Islet of Langerhans (tissue), 1 donor: ENCODE results near the gene KRT5.

Experiments
- FAIRE-seq: peaks from one replicate; lab custom pipeline; 2011; peaks lifted over from hg19 to GRCh38; lab: Jason Lieb, UNC

KRT5 gene

GRCh38 chr12:52519826-52520662, at the start of gene KRT5:
TSS of gene KRT5 (minus strand) at chr12:52520394. CDS start at chr12:52520296, 98 bp downstream.
- no peak for FAIRE-seq

GRCh38 chr12:52568111-52568510, 47.9 kb upstream of the KRT5 start:
- no peak for FAIRE-seq

GRCh38 chr12:52566847-52567291, 46.7 kb upstream of the KRT5 start:
- FAIRE-seq = no peak

- no peak for FAIRE-seq
Observed at GRCh38 chr12:52564582-52564981, 44.4 kb upstream of the KRT5 start.

GRCh38 chr12:52561880-52562449, 41.8 kb upstream of the KRT5 start:
- FAIRE-seq = no peak

- no peak for FAIRE-seq
Observed at GRCh38 chr12:52559979-52560378, 39.8 kb upstream of the KRT5 start.

- FAIRE-seq = no peak
Observed at GRCh38 chr12:52558781-52559445, 38.7 kb upstream of the KRT5 start.

GRCh38 chr12:52557476-52557875, 37.3 kb upstream of the KRT5 start:
- FAIRE-seq = no peak

- no peak for FAIRE-seq
Observed at GRCh38 chr12:52555577-52555976, 35.4 kb upstream of the KRT5 start.

GRCh38 chr12:52552681-52553195, 32.5 kb upstream of the KRT5 start, which contains the start of gene KRT71:
TSS of gene KRT71 (minus strand) at chr12:52553145. CDS start at chr12:52553077, 68 bp downstream.
- FAIRE-seq = no peak

- FAIRE-seq = no peak
Observed at GRCh38 chr12:52552055-52552454, 31.9 kb upstream of the KRT5 start.

- FAIRE-seq = no peak
Observed at GRCh38 chr12:52551216-52551865, 31.1 kb upstream of the KRT5 start.

GRCh38 chr12:52546126-52546525, 25.9 kb upstream of the KRT5 start:
- FAIRE-seq = no peak

GRCh38 chr12:52543985-52544883, 24.0 kb upstream of the KRT5 start:
- no peak for FAIRE-seq

GRCh38 chr12:52542785-52543318, 22.7 kb upstream of the KRT5 start:
- no peak for FAIRE-seq

GRCh38 chr12:52542157-52542556, 22.0 kb upstream of the KRT5 start:
- FAIRE-seq = no peak

GRCh38 chr12:52541709-52542108, 21.5 kb upstream of the KRT5 start:
- FAIRE-seq = no peak

- no peak for FAIRE-seq
Observed at GRCh38 chr12:52540531-52540930, 20.3 kb upstream of the KRT5 start.

- FAIRE-seq = no peak
Observed at GRCh38 chr12:52539821-52540173, 19.6 kb upstream of the KRT5 start.

- FAIRE-seq = no peak
Observed at GRCh38 chr12:52539083-52539820, 19.1 kb upstream of the KRT5 start.
